Epidermal melanocyte (primary cell): ENCODE measurements around the gene TP53TG5.

Source experiments
- DNase-seq: peaks from one replicate; pipeline ENCODE4 v3.0.0; 2011; ENCODE audit warnings: low spot score; ENCODE audit not compliant: insufficient read length

TP53TG5 gene

GRCh38 chr20:45378191-45378590 lies at the start of gene TP53TG5:
Gene TP53TG5, minus strand, starts transcription at chr20:45378325. Its CDS starts 89 bp downstream, at chr20:45378236.
- DNase-seq: no peak

- DNase-seq: no peak
These were observed 49.4 kb upstream of the TP53TG5 start for GRCh38 chr20:45427236-45428149.

GRCh38 chr20:45426320-45427016 lies 48.3 kb upstream of the TP53TG5 start:
- DNase-seq: no peak

- no peak for DNase-seq
These were observed 47.4 kb upstream of the TP53TG5 start for GRCh38 chr20:45425561-45425960.

GRCh38 chr20:45423700-45424099 lies 45.6 kb upstream of the TP53TG5 start:
- DNase-seq: no peak

GRCh38 chr20:45420125-45420524 lies 42.0 kb upstream of the TP53TG5 start:
- no peak for DNase-seq

- no peak for DNase-seq
These were observed 41.3 kb upstream of the TP53TG5 start for GRCh38 chr20:45419188-45420091.

GRCh38 chr20:45416917-45417316 lies 38.8 kb upstream of the TP53TG5 start:
- DNase-seq: no peak

- peak; percentile 84 for DNase-seq
These were observed 37.9 kb upstream of the TP53TG5 start, which contains the start of gene PIGT for GRCh38 chr20:45415822-45416637. Gene PIGT, plus strand, starts transcription at chr20:45416141. Its CDS starts 16 bp downstream, at chr20:45416157.

- DNase-seq: no peak
These were observed 35.4 kb upstream of the TP53TG5 start for GRCh38 chr20:45413479-45413878.

- DNase-seq: no peak
These were observed 34.5 kb upstream of the TP53TG5 start for GRCh38 chr20:45412653-45413052.

- DNase-seq: no peak
These were observed 32.8 kb upstream of the TP53TG5 start for GRCh38 chr20:45410887-45411286.

GRCh38 chr20:45409521-45410272 lies 31.6 kb upstream of the TP53TG5 start:
- no peak for DNase-seq

- DNase-seq: no peak
These were observed 30.6 kb upstream of the TP53TG5 start for GRCh38 chr20:45408646-45409213.

GRCh38 chr20:45407783-45408645 lies 29.9 kb upstream of the TP53TG5 start, which contains the start of gene DBNDD2:
Gene DBNDD2, plus strand, starts transcription at chr20:45408289. Its CDS starts 179 bp downstream, at chr20:45408468.
- no peak for DNase-seq

- DNase-seq: no peak
These were observed 29.1 kb upstream of the TP53TG5 start for GRCh38 chr20:45407067-45407745.

GRCh38 chr20:45406260-45407066 lies 28.3 kb upstream of the TP53TG5 start:
- DNase-seq: no peak
